ENCODE results near the gene TMPO. TPM values are rescaled to one million over a fixed set of nuclear protein-coding genes. Genes with fewer than 3 reads are reported as not detected.
"Not testable (repeated sequence)": the region's sequence is repeated elsewhere in the genome, so short reads cannot be mapped to it uniquely, and the experiment has no call there.

Gene TMPO
- total RNA-seq, 2 donors from 2014 or later: 63.3 to 70.7 TPM

DNA sequence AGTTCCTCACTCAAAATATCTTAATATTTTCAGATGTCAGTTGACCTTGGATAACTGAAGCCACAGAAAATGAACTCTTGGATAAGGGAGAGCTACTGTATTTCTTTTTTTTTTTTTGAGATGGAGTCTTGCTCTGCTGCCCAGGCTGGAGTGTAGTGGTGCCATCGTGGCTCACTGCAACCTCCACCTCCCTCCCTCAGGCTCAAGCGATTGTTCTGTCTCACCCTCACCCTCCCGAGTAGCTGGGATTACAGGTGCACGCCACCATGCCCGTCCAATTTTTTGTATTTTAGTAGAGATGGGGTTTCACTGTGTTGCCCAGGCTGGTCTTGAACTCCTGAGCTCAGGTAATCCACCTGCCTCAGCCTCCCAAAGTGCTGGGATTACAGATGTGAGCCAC is 81.9 kb downstream of the TMPO start:
- not testable (repeated sequence) for ATAC-seq, DNase-seq
- intact Hi-C loops (cut with DNase I, micrococcal nuclease): loop anchor here in 1 of 2 donors (10.0 kb wide), 1 partner anchor 47 kb away; the partner anchor contains the start of genes APAF1 and IKBIP

Other genes with a start within 250 kb of the TMPO start
- 100 to 1,000 TPM; 712 to 806 TPM for gene SLC25A3, start 78.1 kb downstream of the TMPO start, total RNA-seq
- 1 to 10 TPM; 2.2 to 4.9 TPM for gene IKBIP, start 129.2 kb downstream of the TMPO start, total RNA-seq
- 10 to 100 TPM; 34.8 to 38.9 TPM for gene APAF1, start 129.7 kb downstream of the TMPO start, total RNA-seq

All from left colon (tissue), 2 donors.